Measurements from ENCODE around the gene VGLL2.

DNA sequence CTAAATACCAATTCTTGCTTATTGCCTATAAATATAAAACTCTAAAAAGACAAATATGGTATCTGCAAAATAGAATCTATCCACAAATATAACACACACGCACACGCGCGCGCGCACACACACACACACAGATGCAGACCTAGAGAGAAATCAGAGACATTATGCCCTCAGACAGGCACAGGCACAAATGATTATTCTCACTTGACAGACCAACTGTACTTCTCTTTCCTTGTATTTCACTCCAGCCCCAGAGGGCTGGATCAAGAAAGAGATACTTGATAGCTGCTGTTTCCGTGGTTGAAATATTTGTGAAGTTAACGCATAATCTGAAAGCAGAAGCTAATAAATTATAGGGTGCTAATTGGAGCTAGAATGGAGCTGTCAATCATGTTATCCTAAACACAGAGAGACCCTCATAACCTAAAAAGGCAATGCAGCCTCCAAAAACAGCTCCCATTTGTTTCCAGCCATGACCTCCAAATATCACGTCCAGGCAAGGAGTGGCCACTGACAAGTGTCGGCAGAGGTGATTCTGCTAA is 11.5 kb downstream of the VGLL2 start:
- TF ChIP-seq, protein P1, sequence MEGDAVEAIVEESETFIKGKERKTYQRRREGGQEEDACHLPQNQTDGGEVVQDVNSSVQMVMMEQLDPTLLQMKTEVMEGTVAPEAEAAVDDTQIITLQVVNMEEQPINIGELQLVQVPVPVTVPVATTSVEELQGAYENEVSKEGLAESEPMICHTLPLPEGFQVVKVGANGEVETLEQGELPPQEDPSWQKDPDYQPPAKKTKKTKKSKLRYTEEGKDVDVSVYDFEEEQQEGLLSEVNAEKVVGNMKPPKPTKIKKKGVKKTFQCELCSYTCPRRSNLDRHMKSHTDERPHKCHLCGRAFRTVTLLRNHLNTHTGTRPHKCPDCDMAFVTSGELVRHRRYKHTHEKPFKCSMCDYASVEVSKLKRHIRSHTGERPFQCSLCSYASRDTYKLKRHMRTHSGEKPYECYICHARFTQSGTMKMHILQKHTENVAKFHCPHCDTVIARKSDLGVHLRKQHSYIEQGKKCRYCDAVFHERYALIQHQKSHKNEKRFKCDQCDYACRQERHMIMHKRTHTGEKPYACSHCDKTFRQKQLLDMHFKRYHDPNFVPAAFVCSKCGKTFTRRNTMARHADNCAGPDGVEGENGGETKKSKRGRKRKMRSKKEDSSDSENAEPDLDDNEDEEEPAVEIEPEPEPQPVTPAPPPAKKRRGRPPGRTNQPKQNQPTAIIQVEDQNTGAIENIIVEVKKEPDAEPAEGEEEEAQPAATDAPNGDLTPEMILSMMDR (IDR thresholded peaks at IDR 0.05) = no peak
- TF ChIP-seq POLR2A (IDR thresholded peaks at IDR 0.05) = no peak

All from esophagus squamous epithelium (tissue), 4 donors.